Loucy (cell line): ENCODE results near the gene INPP5J.

Source experiments
- H2AFZ ChIP-seq: fragments of 200-600 bp; sonication (generic); 2 replicates; pipeline ENCODE4 v1.6.0; 2016; ENCODE audit warnings: antibody characterized with exemption, mild to moderate bottlenecking, low read length, moderate library complexity
- H3F3A ChIP-seq: fragments of 200-600 bp; 2 replicates; pipeline ENCODE4 v1.6.0; 2016; ENCODE audit warnings: antibody characterized with exemption, low read depth, mild to moderate bottlenecking
- H3K27me3 ChIP-seq: fragments of 200-600 bp; sonication (generic); 2 replicates; pipeline ENCODE4 v1.6.1; 2014; ENCODE audit warnings: low read length, mild to moderate bottlenecking; ENCODE audit not compliant: insufficient read depth, poor library complexity, severe bottlenecking
- H3K36me3 ChIP-seq: fragments of 200-600 bp; sonication (generic); 2 replicates; pipeline ENCODE4 v1.6.1; 2016; ENCODE audit warnings: low read length; ENCODE audit not compliant: insufficient read depth
- H3K4me1 ChIP-seq: fragments of 200-600 bp; sonication (generic); 2 replicates; pipeline ENCODE4 v1.5.1; 2014; ENCODE audit warnings: low read length, mild to moderate bottlenecking; ENCODE audit not compliant: insufficient read depth, poor library complexity, severe bottlenecking
- H3K4me2 ChIP-seq: fragments of 200-600 bp; sonication (generic); 2 replicates; pipeline ENCODE4 v1.6.0; 2014; ENCODE audit warnings: antibody characterized with exemption, low read length, low read depth, mild to moderate bottlenecking; ENCODE audit not compliant: poor library complexity, severe bottlenecking
- H3K4me3 ChIP-seq: fragments of 200-600 bp; sonication (generic); 2 replicates; pipeline ENCODE4 v1.5.1; 2014; ENCODE audit warnings: low read length, mild to moderate bottlenecking, mixed read lengths; ENCODE audit not compliant: poor library complexity, severe bottlenecking
- H3K79me2 ChIP-seq: fragments of 200-600 bp; sonication (generic); 2 replicates; pipeline ENCODE4 v1.6.1; 2014; ENCODE audit warnings: low read length; ENCODE audit not compliant: insufficient read depth
- H3K9ac ChIP-seq: fragments of 200-600 bp; sonication (generic); 2 replicates; pipeline ENCODE4 v1.6.0; 2014; ENCODE audit warnings: mild to moderate bottlenecking, low read depth, low read length, moderate library complexity; ENCODE audit not compliant: poor library complexity, severe bottlenecking
- H3K9me2 ChIP-seq: fragments of 200-600 bp; sonication (generic); replicated peaks from 2 replicates; pipeline ENCODE4 v1.6.1; 2016; ENCODE audit warnings: low read depth, low read length, mixed read lengths
- H3K9me3 ChIP-seq: fragments of 200-600 bp; sonication (generic); 2 replicates; pipeline ENCODE4 v1.6.1; 2014; ENCODE audit warnings: mild to moderate bottlenecking, antibody characterized with exemption, low read length, low read depth; ENCODE audit not compliant: insufficient read depth
- H4K20me1 ChIP-seq: fragments of 200-600 bp; sonication (generic); 2 replicates; pipeline ENCODE4 v1.6.0; 2014; ENCODE audit warnings: antibody characterized with exemption, low read length, mild to moderate bottlenecking; ENCODE audit not compliant: insufficient read depth, poor library complexity, severe bottlenecking
- EZH2phosphoT487 ChIP-seq: fragments of 200-600 bp; IDR thresholded peaks from 2 replicates; pipeline ENCODE4 v1.6.1; 2018; ENCODE audit warnings: antibody characterized with exemption, mild to moderate bottlenecking, moderate library complexity, borderline replicate concordance
- TF ChIP-seq, protein P1 (sequence below): fragments of 200-600 bp; sonication (generic); conservative IDR thresholded peaks from 2 replicates; pipeline ENCODE4 v1.5.1; 2014; ENCODE audit warnings: mild to moderate bottlenecking, antibody characterized with exemption, low read length

INPP5J gene

GRCh38 chr22:31173386-31174145 lies 50.8 kb downstream of the INPP5J start:
- Histone ChIP-seq H3F3A (no peaks in the 10 kb centered on the region), H3K27me3 (no peaks in the 10 kb centered on the region), H3K4me2 (no peak overlapping the region), H3K4me1 (peaks cover 1% of the 10 kb centered on the region), H4K20me1 (no peaks in the 10 kb centered on the region), H3K4me3 (no peak overlapping the region), H3K9ac (no peak overlapping the region), H3K9me3 (no peaks in the 10 kb centered on the region), H3K9me2 (no peaks in the 10 kb centered on the region), H3K79me2 (peaks cover 10% of the 10 kb centered on the region; the same call in 1 of the 2 replicates), H2AFZ (no peak overlapping the region), H3K36me3 (no peaks in the 10 kb centered on the region)
- TF ChIP-seq, protein P1, sequence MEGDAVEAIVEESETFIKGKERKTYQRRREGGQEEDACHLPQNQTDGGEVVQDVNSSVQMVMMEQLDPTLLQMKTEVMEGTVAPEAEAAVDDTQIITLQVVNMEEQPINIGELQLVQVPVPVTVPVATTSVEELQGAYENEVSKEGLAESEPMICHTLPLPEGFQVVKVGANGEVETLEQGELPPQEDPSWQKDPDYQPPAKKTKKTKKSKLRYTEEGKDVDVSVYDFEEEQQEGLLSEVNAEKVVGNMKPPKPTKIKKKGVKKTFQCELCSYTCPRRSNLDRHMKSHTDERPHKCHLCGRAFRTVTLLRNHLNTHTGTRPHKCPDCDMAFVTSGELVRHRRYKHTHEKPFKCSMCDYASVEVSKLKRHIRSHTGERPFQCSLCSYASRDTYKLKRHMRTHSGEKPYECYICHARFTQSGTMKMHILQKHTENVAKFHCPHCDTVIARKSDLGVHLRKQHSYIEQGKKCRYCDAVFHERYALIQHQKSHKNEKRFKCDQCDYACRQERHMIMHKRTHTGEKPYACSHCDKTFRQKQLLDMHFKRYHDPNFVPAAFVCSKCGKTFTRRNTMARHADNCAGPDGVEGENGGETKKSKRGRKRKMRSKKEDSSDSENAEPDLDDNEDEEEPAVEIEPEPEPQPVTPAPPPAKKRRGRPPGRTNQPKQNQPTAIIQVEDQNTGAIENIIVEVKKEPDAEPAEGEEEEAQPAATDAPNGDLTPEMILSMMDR, result no peak
- no peak for TF ChIP-seq EZH2phosphoT487

GRCh38 chr22:31176923-31177322 lies 54.2 kb downstream of the INPP5J start:
- no peaks in the 10 kb centered on the region for H3K9me3 ChIP-seq
- H3K79me2 ChIP-seq, result no peaks in the 10 kb centered on the region
- no peak overlapping the region for H3K4me2 ChIP-seq
- no peak for TF ChIP-seq EZH2phosphoT487
- TF ChIP-seq, protein P1, result no peak
- H3K9ac ChIP-seq, result no peak overlapping the region
- H4K20me1 ChIP-seq, result no peaks in the 10 kb centered on the region
- H3K9me2 ChIP-seq, result no peaks in the 10 kb centered on the region
- no peaks in the 10 kb centered on the region for H3K4me1 ChIP-seq
- no peak overlapping the region for H2AFZ ChIP-seq
- no peaks in the 10 kb centered on the region for H3F3A ChIP-seq
- no peaks in the 10 kb centered on the region for H3K27me3 ChIP-seq
- H3K36me3 ChIP-seq, result no peaks in the 10 kb centered on the region
- H3K4me3 ChIP-seq, result no peak overlapping the region

GRCh38 chr22:31177420-31178162 lies 54.8 kb downstream of the INPP5J start:
- no peak overlapping the region for H2AFZ ChIP-seq
- H3K79me2 ChIP-seq, result no peaks in the 10 kb centered on the region
- H3K4me3 ChIP-seq, result no peak overlapping the region
- no peaks in the 10 kb centered on the region for H3K4me1 ChIP-seq
- H3K9ac ChIP-seq, result no peak overlapping the region
- TF ChIP-seq EZH2phosphoT487, result no peak
- TF ChIP-seq, protein P1, result no peak
- H3K9me3 ChIP-seq, result no peaks in the 10 kb centered on the region
- H3K9me2 ChIP-seq, result no peaks in the 10 kb centered on the region
- H4K20me1 ChIP-seq, result no peaks in the 10 kb centered on the region
- no peak overlapping the region for H3K4me2 ChIP-seq
- no peaks in the 10 kb centered on the region for H3K36me3 ChIP-seq
- no peaks in the 10 kb centered on the region for H3F3A ChIP-seq
- H3K27me3 ChIP-seq, result no peaks in the 10 kb centered on the region
